OCI-LY1 (cell line): Measurements from ENCODE around the gene COMMD2.

Source experiments
- H2AFZ ChIP-seq: fragments of 200-600 bp; sonication (generic), shearing (Covaris generic); 2 replicates; pipeline ENCODE4 v1.6.0; 2014; ENCODE audit warnings: antibody characterized with exemption, mild to moderate bottlenecking, low read length
- H3F3A ChIP-seq: fragments of 200-600 bp; sonication (generic), shearing (Covaris generic); 2 replicates; pipeline ENCODE4 v1.6.0; 2014; ENCODE audit warnings: mild to moderate bottlenecking, antibody characterized with exemption, low read length, moderate library complexity; ENCODE audit not compliant: insufficient read depth
- H3K27ac ChIP-seq: fragments of 200-600 bp; sonication (generic); 2 replicates; pipeline ENCODE4 v1.5.1; 2014; ENCODE audit warnings: low read length, mixed run types, mild to moderate bottlenecking, low read depth; ENCODE audit not compliant: poor library complexity, severe bottlenecking
- H3K27me3 ChIP-seq: fragments of 200-600 bp; sonication (generic); 2 replicates; pipeline ENCODE4 v1.6.0; 2014; ENCODE audit warnings: antibody characterized with exemption, mild to moderate bottlenecking, low read length, moderate library complexity; ENCODE audit not compliant: insufficient read depth
- H3K36me3 ChIP-seq: fragments of 200-600 bp; sonication (generic); 2 replicates; pipeline ENCODE4 v1.6.1; 2014; ENCODE audit warnings: mild to moderate bottlenecking, antibody characterized with exemption, low read length, moderate library complexity, mixed read lengths; ENCODE audit not compliant: insufficient read depth
- H3K4me1 ChIP-seq: fragments of 200-600 bp; sonication (generic); 2 replicates; pipeline ENCODE4 v1.5.1; 2014; ENCODE audit warnings: mild to moderate bottlenecking, low read length, moderate library complexity; ENCODE audit not compliant: insufficient read depth, severe bottlenecking
- H3K4me2 ChIP-seq: fragments of 200-600 bp; sonication (generic), shearing (Covaris generic); 2 replicates; pipeline ENCODE4 v1.6.1; 2014; ENCODE audit warnings: low read length
- H3K4me3 ChIP-seq: fragments of 200-600 bp; sonication (generic); 2 replicates; pipeline ENCODE4 v1.5.1; 2014; ENCODE audit warnings: low read length, low read depth, mild to moderate bottlenecking, mixed read lengths; ENCODE audit not compliant: poor library complexity, severe bottlenecking
- H3K79me2 ChIP-seq: fragments of 200-600 bp; shearing (Covaris generic); 2 replicates; pipeline ENCODE4 v1.6.1; 2016; ENCODE audit warnings: mixed run types, low read length, mixed read lengths; ENCODE audit not compliant: insufficient read depth
- H3K9ac ChIP-seq: fragments of 200-600 bp; sonication (generic), shearing (Covaris generic); 2 replicates; pipeline ENCODE4 v1.6.1; 2014; ENCODE audit warnings: mild to moderate bottlenecking, low read length, mixed read lengths
- H3K9me2 ChIP-seq: fragments of 200-600 bp; sonication (generic), shearing (Covaris generic); 2 replicates; pipeline ENCODE4 v1.6.1; 2014; ENCODE audit warnings: low read depth, mild to moderate bottlenecking, low read length, mixed read lengths
- H3K9me3 ChIP-seq: fragments of 200-600 bp; shearing (Covaris generic); 2 replicates; pipeline ENCODE4 v1.6.1; 2014; ENCODE audit warnings: low read length, mixed read lengths
- H4K20me1 ChIP-seq: fragments of 200-600 bp; sonication (generic), shearing (Covaris generic); 2 replicates; pipeline ENCODE4 v1.6.0; 2016; ENCODE audit warnings: mild to moderate bottlenecking, low read length; ENCODE audit not compliant: insufficient read depth
- EZH2 ChIP-seq: fragments of 200-600 bp; sonication (generic), shearing (Covaris generic); IDR thresholded peaks from 2 replicates; pipeline ENCODE4 v1.8.0; 2017; ENCODE audit warnings: borderline replicate concordance, mixed run types, mild to moderate bottlenecking, antibody characterized with exemption, low read length, moderate library complexity, mixed read lengths
- TF ChIP-seq, protein P1 (sequence below): fragments of 200-600 bp; sonication (generic), shearing (Covaris generic); IDR thresholded peaks from 2 replicates; pipeline ENCODE4 v1.5.1; 2017; ENCODE audit warnings: mild to moderate bottlenecking, antibody characterized with exemption, low read length, moderate library complexity, mixed read lengths

The COMMD2 gene

DNA sequence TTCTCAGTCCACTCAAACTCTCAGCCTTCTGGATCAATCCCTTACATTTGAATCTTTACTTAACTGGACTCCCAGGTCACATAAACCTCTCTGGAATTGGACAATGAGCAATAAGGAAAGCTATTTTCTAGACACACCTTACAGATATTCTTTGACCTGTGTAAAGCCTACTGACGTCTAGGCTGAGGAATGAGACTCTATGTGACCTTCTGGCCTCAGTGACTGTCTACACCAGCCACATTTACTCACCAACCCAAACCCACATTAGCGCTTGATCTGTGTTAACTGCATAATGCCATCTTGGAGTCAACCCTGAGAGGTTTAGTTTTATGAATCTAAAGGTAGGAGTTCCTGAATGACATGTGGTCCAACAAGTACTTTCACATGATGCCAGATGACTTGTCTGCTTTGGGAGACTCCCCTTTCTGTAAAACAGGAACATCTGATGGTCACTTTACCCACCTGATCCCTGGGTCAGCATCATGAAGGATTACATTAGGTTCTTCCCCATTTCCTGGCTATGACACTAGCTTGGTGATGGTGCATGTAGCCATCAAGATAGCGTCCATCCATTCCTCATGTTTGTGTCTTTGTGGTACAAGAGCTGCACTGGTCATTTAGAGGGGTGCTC, 11.4 kb upstream of the COMMD2 start:
- no peaks in the 10 kb centered on the region for H3K36me3 ChIP-seq
- no peaks in the 10 kb centered on the region for H3K79me2 ChIP-seq
- no peak overlapping the region for H3K27ac ChIP-seq
- H3K9ac ChIP-seq, result no peak overlapping the region
- no peaks in the 10 kb centered on the region for H3K9me2 ChIP-seq
- H3K4me3 ChIP-seq, result no peak overlapping the region
- H3K4me2 ChIP-seq, result no peak overlapping the region
- no peaks in the 10 kb centered on the region for H4K20me1 ChIP-seq
- no peaks in the 10 kb centered on the region for H3K9me3 ChIP-seq
- H3F3A ChIP-seq, result no peaks in the 10 kb centered on the region
- no peaks in the 10 kb centered on the region; the same call in 1 of the 2 replicates for H3K27me3 ChIP-seq
- TF ChIP-seq, protein P1, sequence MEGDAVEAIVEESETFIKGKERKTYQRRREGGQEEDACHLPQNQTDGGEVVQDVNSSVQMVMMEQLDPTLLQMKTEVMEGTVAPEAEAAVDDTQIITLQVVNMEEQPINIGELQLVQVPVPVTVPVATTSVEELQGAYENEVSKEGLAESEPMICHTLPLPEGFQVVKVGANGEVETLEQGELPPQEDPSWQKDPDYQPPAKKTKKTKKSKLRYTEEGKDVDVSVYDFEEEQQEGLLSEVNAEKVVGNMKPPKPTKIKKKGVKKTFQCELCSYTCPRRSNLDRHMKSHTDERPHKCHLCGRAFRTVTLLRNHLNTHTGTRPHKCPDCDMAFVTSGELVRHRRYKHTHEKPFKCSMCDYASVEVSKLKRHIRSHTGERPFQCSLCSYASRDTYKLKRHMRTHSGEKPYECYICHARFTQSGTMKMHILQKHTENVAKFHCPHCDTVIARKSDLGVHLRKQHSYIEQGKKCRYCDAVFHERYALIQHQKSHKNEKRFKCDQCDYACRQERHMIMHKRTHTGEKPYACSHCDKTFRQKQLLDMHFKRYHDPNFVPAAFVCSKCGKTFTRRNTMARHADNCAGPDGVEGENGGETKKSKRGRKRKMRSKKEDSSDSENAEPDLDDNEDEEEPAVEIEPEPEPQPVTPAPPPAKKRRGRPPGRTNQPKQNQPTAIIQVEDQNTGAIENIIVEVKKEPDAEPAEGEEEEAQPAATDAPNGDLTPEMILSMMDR, result no peak
- no peak for TF ChIP-seq EZH2
- no peaks in the 10 kb centered on the region for H3K4me1 ChIP-seq
- no peak overlapping the region for H2AFZ ChIP-seq

DNA sequence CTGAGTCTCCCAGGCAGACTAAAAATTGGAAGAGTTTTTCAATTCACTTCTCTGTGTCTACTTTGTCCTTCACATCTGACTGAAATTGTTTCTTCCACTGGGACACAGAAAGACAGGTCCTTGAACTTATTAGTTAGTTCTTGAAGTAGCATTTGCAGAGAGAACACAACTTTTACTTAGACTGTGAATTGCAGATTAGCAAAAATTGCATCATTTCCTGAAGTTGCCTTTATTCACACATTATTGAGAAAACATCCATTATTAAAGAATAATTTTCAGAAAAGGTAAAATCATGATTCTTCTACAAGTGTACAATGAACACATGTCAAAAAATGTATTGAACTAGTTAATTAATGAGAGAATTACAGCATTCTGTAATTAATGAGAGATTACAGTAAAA, 1.4 kb upstream of the COMMD2 start:
- H3K27me3 ChIP-seq, result no peaks in the 10 kb centered on the region
- H3K4me3 ChIP-seq, result no peak overlapping the region
- no peaks in the 10 kb centered on the region for H3K9me3 ChIP-seq
- no peak overlapping the region for H3K9ac ChIP-seq
- TF ChIP-seq, protein P1, result no peak
- TF ChIP-seq EZH2, result no peak
- no peaks in the 10 kb centered on the region for H4K20me1 ChIP-seq
- no peaks in the 10 kb centered on the region for H3F3A ChIP-seq
- peaks cover 17% of the 10 kb centered on the region; the same call in 1 of the 2 replicates for H3K36me3 ChIP-seq
- no peak overlapping the region for H3K27ac ChIP-seq
- H3K9me2 ChIP-seq, result no peaks in the 10 kb centered on the region
- 0 out of 2 replicates have a peak, but pooled peaks cover 3% of the 10 kb centered on the region for H3K79me2 ChIP-seq
- no peak overlapping the region for H3K4me2 ChIP-seq
- peak overlapping the region; percentile 90; the same call in 1 of the 2 replicates for H2AFZ ChIP-seq
- H3K4me1 ChIP-seq, result peaks cover 17% of the 10 kb centered on the region

DNA sequence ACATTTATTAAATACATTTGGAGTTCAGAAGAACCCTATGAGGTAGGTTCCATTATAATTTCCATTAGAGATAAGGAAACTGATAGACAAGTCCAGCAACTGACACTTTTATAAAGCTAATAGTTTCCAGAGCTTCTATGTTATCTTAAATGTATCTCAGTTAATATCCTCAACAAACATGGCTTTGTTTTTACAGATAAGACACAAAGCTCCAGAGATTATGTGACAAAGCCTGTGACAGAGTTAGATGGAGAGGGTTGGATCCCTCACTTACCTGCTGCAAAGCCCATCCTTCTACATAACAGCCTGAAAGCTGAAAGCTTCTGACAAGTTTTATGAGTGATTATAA, 473 bp upstream of the COMMD2 start:
- peak overlapping the region; percentile 83 for H3K4me3 ChIP-seq
- peaks cover 26% of the 10 kb centered on the region for H3K36me3 ChIP-seq
- no peaks in the 10 kb centered on the region for H3K27me3 ChIP-seq
- H3K9ac ChIP-seq, result peak overlapping the region; percentile 39; the same call in 1 of the 2 replicates
- peak overlapping the region; percentile 80 for H3K4me2 ChIP-seq
- H3K9me2 ChIP-seq, result no peaks in the 10 kb centered on the region
- TF ChIP-seq, protein P1, result no peak
- no peak for TF ChIP-seq EZH2
- no peaks in the 10 kb centered on the region for H3F3A ChIP-seq
- H4K20me1 ChIP-seq, result no peaks in the 10 kb centered on the region
- no peak overlapping the region for H3K27ac ChIP-seq
- H3K4me1 ChIP-seq, result peaks cover 17% of the 10 kb centered on the region
- H2AFZ ChIP-seq, result peak overlapping the region; percentile 100
- H3K9me3 ChIP-seq, result no peaks in the 10 kb centered on the region
- 0 out of 2 replicates have a peak, but pooled peaks cover 3% of the 10 kb centered on the region for H3K79me2 ChIP-seq
